HFF-Myc (cell line): ENCODE measurements around the gene ZNF385B.

Source experiments
- DNase-seq: peaks from one replicate; pipeline ENCODE4 v3.0.0-alpha.2; 2011; ENCODE audit warnings: low read depth; ENCODE audit errors: extremely low read depth
- H3K4me3 ChIP-seq: replicated peaks from 2 replicates; pipeline ENCODE4 v1.5.1; 2011; ENCODE audit warnings: low read depth, mild to moderate bottlenecking, control low read depth, low read length
- TF ChIP-seq, protein P1 (sequence below): IDR thresholded peaks from 2 replicates; pipeline ENCODE4 v1.5.1; 2012; ENCODE audit warnings: mild to moderate bottlenecking, low read depth, low read length, control low read depth; ENCODE audit errors: missing control alignments

Gene ZNF385B

DNA sequence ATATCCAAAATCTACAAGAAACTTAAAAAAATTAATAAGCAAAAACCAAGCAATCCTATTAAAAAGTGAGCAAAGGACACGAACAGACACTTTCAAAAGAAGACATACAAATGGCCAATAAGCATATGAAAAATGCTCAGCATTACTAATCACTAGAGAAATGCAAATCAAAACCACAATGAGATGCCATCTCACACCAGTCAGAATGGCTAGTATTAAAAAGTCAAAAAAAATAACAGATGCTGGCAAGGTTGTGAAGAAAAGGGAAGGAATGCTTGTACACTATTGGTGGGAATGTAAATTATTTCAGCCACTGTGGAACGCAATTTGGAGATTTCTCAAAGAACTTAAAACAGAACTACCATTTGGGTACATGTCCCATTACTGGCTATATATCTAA lies 467.9 kb downstream of the ZNF385B start:
- TF ChIP-seq, protein P1, sequence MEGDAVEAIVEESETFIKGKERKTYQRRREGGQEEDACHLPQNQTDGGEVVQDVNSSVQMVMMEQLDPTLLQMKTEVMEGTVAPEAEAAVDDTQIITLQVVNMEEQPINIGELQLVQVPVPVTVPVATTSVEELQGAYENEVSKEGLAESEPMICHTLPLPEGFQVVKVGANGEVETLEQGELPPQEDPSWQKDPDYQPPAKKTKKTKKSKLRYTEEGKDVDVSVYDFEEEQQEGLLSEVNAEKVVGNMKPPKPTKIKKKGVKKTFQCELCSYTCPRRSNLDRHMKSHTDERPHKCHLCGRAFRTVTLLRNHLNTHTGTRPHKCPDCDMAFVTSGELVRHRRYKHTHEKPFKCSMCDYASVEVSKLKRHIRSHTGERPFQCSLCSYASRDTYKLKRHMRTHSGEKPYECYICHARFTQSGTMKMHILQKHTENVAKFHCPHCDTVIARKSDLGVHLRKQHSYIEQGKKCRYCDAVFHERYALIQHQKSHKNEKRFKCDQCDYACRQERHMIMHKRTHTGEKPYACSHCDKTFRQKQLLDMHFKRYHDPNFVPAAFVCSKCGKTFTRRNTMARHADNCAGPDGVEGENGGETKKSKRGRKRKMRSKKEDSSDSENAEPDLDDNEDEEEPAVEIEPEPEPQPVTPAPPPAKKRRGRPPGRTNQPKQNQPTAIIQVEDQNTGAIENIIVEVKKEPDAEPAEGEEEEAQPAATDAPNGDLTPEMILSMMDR: no peak
- H3K4me3 ChIP-seq: no peak overlapping the region
- DNase-seq: no peak
